ENCODE results near the gene KLRB1.

DNA sequence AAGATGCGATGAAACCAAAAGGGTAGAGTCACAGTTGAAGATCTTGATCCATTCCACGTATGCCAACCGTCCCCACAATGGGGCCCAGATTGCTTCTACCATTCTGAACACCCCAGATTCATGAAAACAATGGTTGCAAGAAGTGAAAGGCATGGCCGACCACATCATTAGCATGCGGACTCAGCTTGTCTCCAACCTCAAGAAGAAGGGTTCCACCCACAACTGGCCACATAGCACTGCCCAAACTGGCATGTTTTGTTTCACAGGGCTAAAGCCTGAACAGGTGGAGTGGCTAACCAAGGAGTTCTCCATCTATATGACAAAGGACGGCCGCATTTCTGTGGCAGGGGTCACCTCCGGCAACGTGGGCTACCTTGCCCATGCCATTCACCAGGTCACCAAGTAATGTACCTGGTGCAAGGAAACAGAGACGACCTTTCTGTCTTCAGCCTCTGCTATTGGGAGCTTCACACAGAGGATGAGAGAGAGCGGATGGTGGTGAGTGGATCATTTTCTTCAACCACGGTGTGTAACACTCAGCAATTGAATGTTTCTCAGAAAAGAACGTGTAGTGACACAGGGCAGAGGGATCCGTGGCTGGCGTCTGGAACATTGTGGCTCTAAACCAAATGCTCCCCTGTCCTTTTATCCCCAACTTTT lies 35.0 kb upstream of the KLRB1 start:
- TF ChIP-seq, protein P1, sequence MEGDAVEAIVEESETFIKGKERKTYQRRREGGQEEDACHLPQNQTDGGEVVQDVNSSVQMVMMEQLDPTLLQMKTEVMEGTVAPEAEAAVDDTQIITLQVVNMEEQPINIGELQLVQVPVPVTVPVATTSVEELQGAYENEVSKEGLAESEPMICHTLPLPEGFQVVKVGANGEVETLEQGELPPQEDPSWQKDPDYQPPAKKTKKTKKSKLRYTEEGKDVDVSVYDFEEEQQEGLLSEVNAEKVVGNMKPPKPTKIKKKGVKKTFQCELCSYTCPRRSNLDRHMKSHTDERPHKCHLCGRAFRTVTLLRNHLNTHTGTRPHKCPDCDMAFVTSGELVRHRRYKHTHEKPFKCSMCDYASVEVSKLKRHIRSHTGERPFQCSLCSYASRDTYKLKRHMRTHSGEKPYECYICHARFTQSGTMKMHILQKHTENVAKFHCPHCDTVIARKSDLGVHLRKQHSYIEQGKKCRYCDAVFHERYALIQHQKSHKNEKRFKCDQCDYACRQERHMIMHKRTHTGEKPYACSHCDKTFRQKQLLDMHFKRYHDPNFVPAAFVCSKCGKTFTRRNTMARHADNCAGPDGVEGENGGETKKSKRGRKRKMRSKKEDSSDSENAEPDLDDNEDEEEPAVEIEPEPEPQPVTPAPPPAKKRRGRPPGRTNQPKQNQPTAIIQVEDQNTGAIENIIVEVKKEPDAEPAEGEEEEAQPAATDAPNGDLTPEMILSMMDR (IDR thresholded peaks at IDR 0.05), result no peak
- no peak for TF ChIP-seq POLR2A (IDR thresholded peaks at IDR 0.05)
